HepG2 (cell line): Measurements from ENCODE around the gene ESYT2. TPM values are rescaled to one million over a fixed set of nuclear protein-coding genes. Genes with fewer than 3 reads are reported as not detected.

ENCODE experiments used
- ADNP ChIP-seq: sonication (generic); formaldehyde crosslinking; IDR thresholded peaks from 2 replicates; pipeline ENCODE4 v1.4.0; 2020; ENCODE audit warnings: missing genetic modification reagents
- AGO2 ChIP-seq: fragments of 200-400 bp; formaldehyde crosslinking; optimal IDR thresholded peaks from 2 replicates; pipeline ENCODE3; 2017; ENCODE audit warnings: mild to moderate bottlenecking, low read depth, low read length, moderate library complexity
- ATRX ChIP-seq: sonication (generic); formaldehyde crosslinking; IDR thresholded peaks from 2 replicates; pipeline ENCODE4 v1.4.0; 2020; ENCODE audit warnings: missing genetic modification reagents, borderline replicate concordance
- BATF2 ChIP-seq: sonication (generic); formaldehyde crosslinking; IDR thresholded peaks from 2 replicates; pipeline ENCODE4 v1.8.0; 2022; ENCODE audit warnings: mild to moderate bottlenecking, missing genetic modification reagents, moderate library complexity
- CHD2 ChIP-seq: IDR thresholded peaks from 2 replicates; pipeline ENCODE4 v1.6.1; 2011; ENCODE audit warnings: low read depth, low read length, improper control_type of control experiment
- FOXP1 ChIP-seq, 2 experiments: fragments of 450-650 bp in 1 of 2; IDR thresholded peaks; 2 replicates each; pipeline ENCODE4 v1.6.1; 2017 to 2018; ENCODE audit warnings: antibody characterized with exemption in 1 of 2
- HHEX ChIP-seq: IDR thresholded peaks from 2 replicates; pipeline ENCODE4 v1.6.1; 2016; ENCODE audit warnings: control low read depth
- HNRNPK ChIP-seq: fragments of 200-400 bp; formaldehyde crosslinking; IDR thresholded peaks from 2 replicates; pipeline ENCODE4 v1.6.1; 2018; ENCODE audit warnings: low read length, low read depth, moderate library complexity, mild to moderate bottlenecking; ENCODE audit not compliant: poor library complexity, severe bottlenecking
- NFYC ChIP-seq: IDR thresholded peaks from 2 replicates; pipeline ENCODE4 v1.6.1; 2016; ENCODE audit warnings: missing genetic modification reagents, missing compliant biosample characterization
- NONO ChIP-seq, 2 experiments: fragments of 450-650 bp in 1 of 2; sonication (generic) in 1 of 2; formaldehyde crosslinking in 1 of 2; IDR thresholded peaks in 1 of 2; conservative IDR thresholded peaks in 1 of 2; 2 replicates each; pipeline versions ENCODE4 v1.6.1 to v1.8.0; 2017 to 2022; ENCODE audit warnings: mild to moderate bottlenecking in 1 of 2, missing genetic modification reagents in 1 of 2, moderate library complexity in 1 of 2
- RCOR2 ChIP-seq: IDR thresholded peaks from 2 replicates; pipeline ENCODE4 v1.6.1; 2016; ENCODE audit warnings: missing biosample characterization, missing genetic modification reagents
- REXO4 ChIP-seq: sonication (generic); formaldehyde crosslinking; IDR thresholded peaks from 2 replicates; pipeline ENCODE4 v1.8.0; 2022; ENCODE audit warnings: missing genetic modification reagents, mild to moderate bottlenecking, borderline replicate concordance
- RORA ChIP-seq: sonication (generic); formaldehyde crosslinking; IDR thresholded peaks from 2 replicates; pipeline ENCODE4 v1.5.0; 2020; ENCODE audit warnings: mild to moderate bottlenecking, missing genetic modification reagents, moderate library complexity
- SRY ChIP-seq: sonication (generic); formaldehyde crosslinking; IDR thresholded peaks from 2 replicates; pipeline ENCODE4 v1.8.0; 2022; ENCODE audit warnings: mild to moderate bottlenecking, missing genetic modification reagents
- STAG1 ChIP-seq: sonication (generic); formaldehyde crosslinking; IDR thresholded peaks from 2 replicates; pipeline ENCODE4 v1.4.0; 2020; ENCODE audit warnings: missing genetic modification reagents
- WIZ ChIP-seq: sonication (generic); formaldehyde crosslinking; IDR thresholded peaks from 2 replicates; pipeline ENCODE4 v1.5.1; 2020; ENCODE audit warnings: mild to moderate bottlenecking, missing genetic modification reagents
- ZBTB8A ChIP-seq: sonication (generic); formaldehyde crosslinking; IDR thresholded peaks from 2 replicates; pipeline ENCODE4 v1.4.0; 2020; ENCODE audit warnings: mild to moderate bottlenecking, low read depth, missing genetic modification reagents, borderline replicate concordance
- ZFP36 ChIP-seq: fragments of 150-350 bp; IDR thresholded peaks from 2 replicates; pipeline ENCODE4 v1.6.1; 2018; ENCODE audit warnings: borderline replicate concordance, low read length, low read depth; ENCODE audit not compliant: partially characterized antibody
- ZNF251 ChIP-seq: sonication (generic); formaldehyde crosslinking; IDR thresholded peaks from 2 replicates; pipeline ENCODE4 v1.9.0; 2021; ENCODE audit warnings: mild to moderate bottlenecking, missing genetic modification reagents
- ZNF256 ChIP-seq: sonication (generic); formaldehyde crosslinking; conservative IDR thresholded peaks from 2 replicates; pipeline ENCODE4 v1.4.0; 2020; ENCODE audit warnings: missing genetic modification reagents
- ZNF34 ChIP-seq: sonication (generic); formaldehyde crosslinking; IDR thresholded peaks from 2 replicates; pipeline ENCODE4 v1.4.0; 2020; ENCODE audit warnings: mild to moderate bottlenecking, missing genetic modification reagents, borderline replicate concordance
- ZNF460 ChIP-seq: sonication (generic); formaldehyde crosslinking; IDR thresholded peaks from 2 replicates; pipeline ENCODE4 v1.5.1; 2020; ENCODE audit warnings: missing genetic modification reagents, mild to moderate bottlenecking, borderline replicate concordance
- ZNF513 ChIP-seq: sonication (generic); formaldehyde crosslinking; conservative IDR thresholded peaks from 2 replicates; pipeline ENCODE4 v1.5.0; 2020; ENCODE audit warnings: missing genetic modification reagents
- ZNF552 ChIP-seq: sonication (generic); formaldehyde crosslinking; IDR thresholded peaks from 2 replicates; pipeline ENCODE4 v1.9.0; 2022; ENCODE audit warnings: missing genetic modification reagents, mild to moderate bottlenecking, borderline replicate concordance
- ZNF569 ChIP-seq: sonication (generic); formaldehyde crosslinking; IDR thresholded peaks from 2 replicates; pipeline ENCODE4 v1.5.0; 2020; ENCODE audit warnings: mild to moderate bottlenecking, missing genetic modification reagents, moderate library complexity, borderline replicate concordance
- ZNF644 ChIP-seq: IDR thresholded peaks from 2 replicates; pipeline ENCODE4 v1.6.1; 2016; ENCODE audit warnings: low read depth
- ZNF792 ChIP-seq: IDR thresholded peaks from 2 replicates; pipeline ENCODE4 v1.6.1; 2016
- ZSCAN20 ChIP-seq: sonication (generic); formaldehyde crosslinking; IDR thresholded peaks from 2 replicates; pipeline ENCODE4 v1.4.0; 2020; ENCODE audit warnings: missing genetic modification reagents, mild to moderate bottlenecking, borderline replicate concordance
- polyA plus RNA-seq, 8 experiments: library from polyadenylated mRNA; depleted of rRNA in 3 of 8; stranded (reverse) in 7 of 8; unstranded in 1 of 8; fragments of >200 nt; fragmentation: Illumina TruSeq in 4 of 8; extraction: Trizol in 4 of 8; gene quantifications; 2 replicates each; pipeline versions ENCODE4 v1.2.1 to v1.2.3, GENCODE V29; 2011 to 2016; ENCODE audit warnings: low read depth in 4 of 8, missing spikeins in 1 of 8, mixed read lengths in 1 of 8; ENCODE audit not compliant: insufficient read depth in 1 of 8
- total RNA-seq, 5 experiments: library from RNA; depleted of rRNA; stranded (reverse); fragments of >200 nt; fragmentation: Illumina TruSeq; extraction: Trizol; gene quantifications; 2 replicates each; pipeline ENCODE4 v1.2.3, GENCODE V29; 2016; ENCODE audit warnings: low read depth in 1 of 5
- TF ChIP-seq, protein P1 (sequence below): sonication (generic); formaldehyde crosslinking; IDR thresholded peaks from 2 replicates; pipeline ENCODE4 v1.4.0; 2020; ENCODE audit warnings: missing genetic modification reagents

The ESYT2 gene
- total and polyA plus RNA-seq, 2 of the 13 experiments (the other 11 are each of a cell fraction or from before 2014, with no cell fraction given) = 28.5 to 37.3 TPM

GRCh38 chr7:158849768-158850544 lies 20.6 kb upstream of the ESYT2 start (continued):
- TF ChIP-seq, protein P1, sequence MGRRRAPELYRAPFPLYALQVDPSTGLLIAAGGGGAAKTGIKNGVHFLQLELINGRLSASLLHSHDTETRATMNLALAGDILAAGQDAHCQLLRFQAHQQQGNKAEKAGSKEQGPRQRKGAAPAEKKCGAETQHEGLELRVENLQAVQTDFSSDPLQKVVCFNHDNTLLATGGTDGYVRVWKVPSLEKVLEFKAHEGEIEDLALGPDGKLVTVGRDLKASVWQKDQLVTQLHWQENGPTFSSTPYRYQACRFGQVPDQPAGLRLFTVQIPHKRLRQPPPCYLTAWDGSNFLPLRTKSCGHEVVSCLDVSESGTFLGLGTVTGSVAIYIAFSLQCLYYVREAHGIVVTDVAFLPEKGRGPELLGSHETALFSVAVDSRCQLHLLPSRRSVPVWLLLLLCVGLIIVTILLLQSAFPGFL = no peak
- no peak for TF ChIP-seq CHD2
- no peak for TF ChIP-seq ATRX (CRISPR knock-in tag)
- TF ChIP-seq ZFP36 = no peak
- no peak for TF ChIP-seq HHEX (CRISPR knock-in tag)
- TF ChIP-seq ZNF34 (CRISPR knock-in tag) = no peak
- TF ChIP-seq ZNF644 (CRISPR knock-in tag) = no peak
- TF ChIP-seq REXO4 (CRISPR knock-in tag) = no peak
- TF ChIP-seq ZSCAN20 (CRISPR knock-in tag) = 0 out of 2 replicates have a peak, but pooled peaks have one; percentile 31
- TF ChIP-seq ZNF513 (CRISPR knock-in tag) = no peak
- TF ChIP-seq ZBTB8A (CRISPR knock-in tag) = no peak
- TF ChIP-seq ZNF792 (CRISPR knock-in tag) = no peak
- no peak for TF ChIP-seq ADNP (CRISPR knock-in tag)
- no peak for TF ChIP-seq NONO (IDR thresholded peaks at IDR 0.05)
- TF ChIP-seq NONO (CRISPR knock-in tag; conservative IDR thresholded peaks at IDR 0.05) = 0 out of 2 replicates have a peak, but pooled peaks have one; percentile 27
- TF ChIP-seq ZNF552 (CRISPR knock-in tag) = no peak
- no peak for TF ChIP-seq ZNF256
- no peak for TF ChIP-seq HNRNPK
- peak; percentile 79 for TF ChIP-seq NFYC (CRISPR knock-in tag)
- TF ChIP-seq ZNF460 = no peak
- TF ChIP-seq RORA (CRISPR knock-in tag) = no peak
- no peak for TF ChIP-seq SRY
- 0 out of 2 replicates have a peak, but pooled peaks have one; percentile 23 for TF ChIP-seq ZNF569 (CRISPR knock-in tag)
- TF ChIP-seq RCOR2 = no peak
- no peak for TF ChIP-seq BATF2 (CRISPR knock-in tag)
- TF ChIP-seq STAG1 (CRISPR knock-in tag) = no peak
- TF ChIP-seq AGO2 = no peak
- no peak for TF ChIP-seq FOXP1 (IDR thresholded peaks at IDR 0.05)
- TF ChIP-seq FOXP1 (CRISPR knock-in tag; IDR thresholded peaks at IDR 0.05) = no peak
- no peak for TF ChIP-seq WIZ (CRISPR knock-in tag)
- TF ChIP-seq ZNF251 (CRISPR knock-in tag) = no peak
